Stomach (tissue), 4 donors: ENCODE measurements around the gene ELF1.
A peak's percentile ranks its signal among the peaks of the same experiment; 100 is the strongest.

ENCODE experiments used
- EP300 ChIP-seq: sonication (generic); formaldehyde crosslinking; IDR thresholded peaks from one replicate; pipeline ENCODE4 v1.6.1; 2017; ENCODE audit warnings: antibody characterized with exemption
- POLR2A ChIP-seq, 4 donors: fragments of 450-650 bp; IDR thresholded peaks; one replicate each; pipeline ENCODE4 v1.6.1; 2016; ENCODE audit warnings: antibody characterized with exemption in 4 of 4, control low read depth in 2 of 4, mild to moderate bottlenecking in 1 of 4, moderate library complexity in 1 of 4
- TF ChIP-seq, protein P1 (sequence below), 7 experiments: fragments of 450-650 bp in 4 of 7; fragments of 200-600 bp in 3 of 7; sonication (generic) in 3 of 7; IDR thresholded peaks; one replicate each; pipeline ENCODE4 v1.5.1; 2016 to 2019; ENCODE audit warnings: antibody characterized with exemption in 7 of 7, control low read depth in 2 of 7, mild to moderate bottlenecking in 1 of 7

DNA sequence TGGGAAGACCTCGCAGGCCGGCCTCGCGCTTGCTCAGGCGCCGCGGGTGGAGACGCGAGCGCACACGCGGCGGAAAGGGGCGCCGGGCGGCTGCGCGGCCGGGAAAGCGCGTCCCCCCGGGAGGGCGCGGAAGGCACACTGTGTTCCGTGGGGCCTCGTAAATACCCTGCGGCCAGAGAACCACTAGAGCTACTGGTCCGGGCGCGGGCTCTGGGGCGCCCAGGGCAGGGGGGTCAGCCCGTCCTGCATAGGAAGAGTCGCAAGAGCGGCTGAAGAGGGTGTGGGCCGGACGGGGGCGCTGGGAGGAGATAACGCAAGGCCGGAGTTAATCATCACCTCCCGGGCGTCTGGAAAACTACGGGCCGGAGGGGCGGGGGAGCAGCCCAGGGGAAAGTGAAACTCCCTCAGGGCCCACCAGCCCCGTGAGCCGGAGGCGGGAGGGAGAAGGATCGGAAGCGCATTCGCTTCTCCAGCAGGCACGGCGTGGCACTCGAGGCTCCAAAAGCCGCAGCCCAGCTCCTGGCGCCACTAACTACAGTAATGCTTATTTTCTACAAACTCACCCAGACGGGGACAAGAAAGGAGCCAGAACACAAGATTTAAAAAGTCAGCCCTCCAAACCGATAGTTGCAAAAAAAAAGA, 41.1 kb upstream of the ELF1 start:
- TF ChIP-seq, protein P1, sequence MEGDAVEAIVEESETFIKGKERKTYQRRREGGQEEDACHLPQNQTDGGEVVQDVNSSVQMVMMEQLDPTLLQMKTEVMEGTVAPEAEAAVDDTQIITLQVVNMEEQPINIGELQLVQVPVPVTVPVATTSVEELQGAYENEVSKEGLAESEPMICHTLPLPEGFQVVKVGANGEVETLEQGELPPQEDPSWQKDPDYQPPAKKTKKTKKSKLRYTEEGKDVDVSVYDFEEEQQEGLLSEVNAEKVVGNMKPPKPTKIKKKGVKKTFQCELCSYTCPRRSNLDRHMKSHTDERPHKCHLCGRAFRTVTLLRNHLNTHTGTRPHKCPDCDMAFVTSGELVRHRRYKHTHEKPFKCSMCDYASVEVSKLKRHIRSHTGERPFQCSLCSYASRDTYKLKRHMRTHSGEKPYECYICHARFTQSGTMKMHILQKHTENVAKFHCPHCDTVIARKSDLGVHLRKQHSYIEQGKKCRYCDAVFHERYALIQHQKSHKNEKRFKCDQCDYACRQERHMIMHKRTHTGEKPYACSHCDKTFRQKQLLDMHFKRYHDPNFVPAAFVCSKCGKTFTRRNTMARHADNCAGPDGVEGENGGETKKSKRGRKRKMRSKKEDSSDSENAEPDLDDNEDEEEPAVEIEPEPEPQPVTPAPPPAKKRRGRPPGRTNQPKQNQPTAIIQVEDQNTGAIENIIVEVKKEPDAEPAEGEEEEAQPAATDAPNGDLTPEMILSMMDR (IDR thresholded peaks at IDR 0.05): peak in 2 of 7 experiments; percentile 17 to 35
- TF ChIP-seq POLR2A (IDR thresholded peaks at IDR 0.05) (no peak), EP300 (no peak)
